Psoas muscle (tissue), 8 donors: ENCODE measurements around the gene GOSR1. TPM values are rescaled to one million over a fixed set of nuclear protein-coding genes. Genes with fewer than 3 reads are reported as not detected.

Experiments
- ATAC-seq, 4 donors: fragments of 200-7000 bp; cut with Tn5 transposase; one replicate each; pipeline ENCODE4 v1.9.1; 2020; ENCODE audit warnings: moderate library complexity in 3 of 4, mild to moderate bottlenecking in 2 of 4
- DNase-seq, 2 donors: peaks; one replicate each; pipeline ENCODE4 v3.0.0-alpha.2; 2020
- H3K27ac ChIP-seq: fragments of 200-600 bp; one replicate; pipeline ENCODE4 v1.8.0; 2022
- H3K27me3 ChIP-seq, 3 donors: fragments of 200-600 bp in 1 of 3; one replicate each; pipeline versions ENCODE4 v1.6.1 to v1.8.0; 2013 to 2022; ENCODE audit warnings: low read length in 2 of 3, mild to moderate bottlenecking in 2 of 3, moderate library complexity in 1 of 3; ENCODE audit not compliant: insufficient read depth in 3 of 3
- H3K36me3 ChIP-seq, 2 donors: fragments of 200-600 bp in 1 of 2; one replicate each; pipeline versions ENCODE4 v1.6.1 to v1.8.0; 2013 to 2022; ENCODE audit warnings: low read depth in 1 of 2, mild to moderate bottlenecking in 1 of 2, moderate library complexity in 1 of 2; ENCODE audit not compliant: insufficient read depth in 1 of 2
- H3K4me1 ChIP-seq: fragments of 200-600 bp; one replicate; pipeline ENCODE4 v1.8.0; 2022
- H3K4me3 ChIP-seq: fragments of 200-600 bp; one replicate; pipeline ENCODE4 v1.8.0; 2022; ENCODE audit warnings: mild to moderate bottlenecking
- H3K9me3 ChIP-seq: fragments of 200-600 bp; one replicate; pipeline ENCODE4 v1.8.0; 2022
- WGBS, 3 donors: extraction: QIAGEN DNeasy Blood & Tissue Kit; methylation state at CpG; one replicate each; pipeline versions ENCODE4 v1.1.6 to v1.1.7; 2013; 5-methylcytosine and 5-hydroxymethylcytosine counted together
- intact Hi-C, 2 donors: fragments of 100-400 bp; cut with DNase I; formaldehyde crosslinking; loops; one replicate each; pipeline versions ENCODE4 v1.11.0 to v1.14.2; 2022
- polyA plus RNA-seq, 3 donors: library from polyadenylated mRNA; stranded (reverse); fragments of 200-250 nt; gene quantifications; one replicate each; pipeline ENCODE4 v1.2.3, GENCODE V29; 2013
- total RNA-seq, 4 donors: library from RNA; stranded (reverse); fragmentation: NEBNext Ultra II Directional in 2 of 4; extraction: Animal tissue kit (Norgen Biotek cat#: 25700) in 2 of 4; gene quantifications; one replicate each; pipeline versions ENCODE4 v1.2.1 to v1.2.4, GENCODE V29; 2021 to 2023
- TF ChIP-seq, protein P1 (sequence below): fragments of 200-600 bp; IDR thresholded peaks from one replicate; pipeline ENCODE4 v1.8.0; 2022; ENCODE audit warnings: antibody characterized with exemption
- donor health status: healthy with polysubstance abuse.
- donor health status: DM: no; HTN: no; CAD: no; lungs with moderate emphysema.
- donor health status: Bipolar disorder and iron deficiency.
- donor health status: healthy.
- donor health status: DM: yes; HTN: yes; CAD: no.
- donor health status: DM: no; HTN: no; CAD: no.
- donor health status: DM: no; HTN: no; CAD: no.
- donor health status: DM: yes; HTN: yes; CAD: no.

Gene GOSR1
- total and polyA plus RNA-seq, 7 donors = 10.0 to 38.2 (median 26.8) TPM

DNA sequence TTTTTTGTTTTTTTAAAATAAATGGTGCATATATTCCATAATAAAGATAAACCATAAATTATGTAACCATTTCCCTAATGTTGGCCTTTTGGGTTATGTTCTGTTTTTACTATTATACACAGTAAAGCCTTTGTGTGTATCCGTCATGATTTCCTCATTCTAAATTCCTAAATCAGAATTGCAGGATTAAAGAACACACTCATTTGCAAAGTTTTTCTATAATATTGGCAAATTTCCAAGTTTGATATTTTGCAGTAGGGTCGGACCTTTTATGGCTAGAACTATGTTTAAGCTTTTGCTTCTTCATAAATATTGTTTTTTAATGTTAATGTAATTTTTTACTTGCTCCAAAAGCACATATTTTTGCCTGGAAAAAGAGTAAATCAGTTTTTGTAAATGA, 16.6 kb downstream of the GOSR1 start:
- Histone ChIP-seq H3K4me3 (no peak overlapping the region), H3K4me1 (no peaks in the 10 kb centered on the region), H3K27me3 (no peaks in the 10 kb centered on the region), H3K27ac (no peak overlapping the region), H3K36me3 (peaks cover 4 to 99% of the 10 kb centered on the region in 2 donors), H3K9me3 (no peaks in the 10 kb centered on the region)
- DNase-seq (no peak), ATAC-seq (no peak)
- intact Hi-C loops = no loop called here
- TF ChIP-seq, protein P1, sequence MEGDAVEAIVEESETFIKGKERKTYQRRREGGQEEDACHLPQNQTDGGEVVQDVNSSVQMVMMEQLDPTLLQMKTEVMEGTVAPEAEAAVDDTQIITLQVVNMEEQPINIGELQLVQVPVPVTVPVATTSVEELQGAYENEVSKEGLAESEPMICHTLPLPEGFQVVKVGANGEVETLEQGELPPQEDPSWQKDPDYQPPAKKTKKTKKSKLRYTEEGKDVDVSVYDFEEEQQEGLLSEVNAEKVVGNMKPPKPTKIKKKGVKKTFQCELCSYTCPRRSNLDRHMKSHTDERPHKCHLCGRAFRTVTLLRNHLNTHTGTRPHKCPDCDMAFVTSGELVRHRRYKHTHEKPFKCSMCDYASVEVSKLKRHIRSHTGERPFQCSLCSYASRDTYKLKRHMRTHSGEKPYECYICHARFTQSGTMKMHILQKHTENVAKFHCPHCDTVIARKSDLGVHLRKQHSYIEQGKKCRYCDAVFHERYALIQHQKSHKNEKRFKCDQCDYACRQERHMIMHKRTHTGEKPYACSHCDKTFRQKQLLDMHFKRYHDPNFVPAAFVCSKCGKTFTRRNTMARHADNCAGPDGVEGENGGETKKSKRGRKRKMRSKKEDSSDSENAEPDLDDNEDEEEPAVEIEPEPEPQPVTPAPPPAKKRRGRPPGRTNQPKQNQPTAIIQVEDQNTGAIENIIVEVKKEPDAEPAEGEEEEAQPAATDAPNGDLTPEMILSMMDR = no peak
- 34 to 46% (median 42%) methylated on average over 2 of the region's 2 CpGs for WGBS, 3 donors

DNA sequence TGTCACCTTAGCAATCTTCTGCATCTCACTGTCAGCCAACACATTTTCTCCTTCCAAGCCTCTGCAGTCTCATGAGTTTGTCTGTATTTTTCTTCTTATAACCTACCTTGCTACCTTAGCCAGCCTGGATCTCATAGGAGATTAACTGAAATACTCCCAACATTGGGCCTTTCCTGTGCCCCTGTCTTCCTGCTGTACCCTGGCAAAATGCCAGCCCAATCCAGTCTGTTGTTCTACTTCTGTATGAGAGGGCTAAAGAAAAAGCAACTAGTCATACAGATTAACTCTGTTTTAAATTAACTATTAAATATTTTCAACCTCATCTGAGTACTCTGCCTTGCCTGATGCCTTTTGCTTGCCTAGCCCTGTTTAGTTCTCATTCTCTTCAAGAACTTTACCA, 18.4 kb downstream of the GOSR1 start:
- ATAC-seq (no peak), DNase-seq (no peak)
- intact Hi-C loops = no loop called here
- no peaks in the 10 kb centered on the region for H3K9me3 ChIP-seq
- H3K27me3 ChIP-seq = no peaks in the 10 kb centered on the region
- TF ChIP-seq, protein P1 = no peak
- no peak overlapping the region for H3K27ac ChIP-seq
- H3K4me3 ChIP-seq = no peak overlapping the region
- H3K36me3 ChIP-seq = peaks cover 4 to 98% of the 10 kb centered on the region in 2 donors
- H3K4me1 ChIP-seq = no peaks in the 10 kb centered on the region

DNA sequence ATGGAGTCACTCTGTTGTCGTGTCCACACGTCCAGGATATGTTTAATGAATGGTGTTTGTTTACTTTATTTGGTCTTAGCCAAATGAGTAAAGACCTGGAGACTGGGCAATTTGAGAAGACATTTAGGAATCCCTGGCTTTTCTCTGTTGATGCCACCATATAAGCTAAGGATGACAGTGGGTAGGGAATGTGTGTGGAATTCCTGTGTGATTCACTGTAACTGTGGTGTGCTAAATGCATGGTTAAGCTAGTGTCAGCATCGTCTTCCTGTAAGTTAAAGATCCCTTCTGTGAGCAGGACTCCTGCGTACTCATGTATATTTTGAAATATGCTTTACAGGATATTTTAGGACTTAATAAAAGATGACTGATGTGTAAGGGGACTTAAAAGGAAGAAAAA, 26.4 kb downstream of the GOSR1 start:
- 81 to 83% (median 82%) methylated on average over 4 of the region's 4 CpGs for WGBS, 3 donors
- intact Hi-C loops = no loop called here
- Histone ChIP-seq H3K9me3 (no peaks in the 10 kb centered on the region), H3K36me3 (peaks cover 2 to 94% of the 10 kb centered on the region in 2 donors), H3K27me3 (no peaks in the 10 kb centered on the region), H3K4me3 (no peak overlapping the region), H3K27ac (no peak overlapping the region), H3K4me1 (no peaks in the 10 kb centered on the region)
- DNase-seq = no peak
- TF ChIP-seq, protein P1 = no peak
- no peak for ATAC-seq

DNA sequence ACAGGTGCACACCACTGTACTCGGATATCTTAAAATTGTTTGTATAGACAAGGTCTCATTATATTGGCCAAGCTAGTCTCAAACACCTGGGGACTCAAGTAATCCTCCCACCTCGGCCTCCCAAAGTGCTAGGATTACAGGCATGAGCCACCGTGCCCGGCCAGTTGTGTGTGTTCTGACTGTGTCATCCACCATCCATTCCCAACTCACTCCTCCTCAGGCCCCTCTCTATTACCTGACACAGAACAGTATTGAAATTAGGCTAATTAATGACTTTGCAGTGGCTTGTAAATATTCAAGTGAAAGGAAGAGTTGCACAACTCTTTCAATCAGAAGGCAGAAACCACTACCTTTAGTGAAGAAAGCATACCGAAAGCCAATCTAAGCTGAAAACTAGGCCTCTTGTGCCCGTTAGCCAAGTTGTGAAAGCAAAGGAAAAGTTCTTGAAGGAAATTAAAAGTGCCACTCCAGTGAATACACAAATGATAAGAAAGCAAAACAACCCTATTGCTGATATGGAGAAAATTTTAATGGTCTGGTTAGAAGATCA, 28.7 kb downstream of the GOSR1 start:
- Histone ChIP-seq H3K27me3 (no peaks in the 10 kb centered on the region), H3K4me3 (no peak overlapping the region), H3K4me1 (no peaks in the 10 kb centered on the region), H3K9me3 (no peaks in the 10 kb centered on the region), H3K27ac (no peak overlapping the region), H3K36me3 (peaks cover 2 to 77% of the 10 kb centered on the region in 2 donors)
- 92 to 95% (median 94%) methylated on average over 6 of the region's 6 CpGs for WGBS, 3 donors
- TF ChIP-seq, protein P1 = no peak
- intact Hi-C loops = no loop called here
- DNase-seq (no peak), ATAC-seq (no peak)

DNA sequence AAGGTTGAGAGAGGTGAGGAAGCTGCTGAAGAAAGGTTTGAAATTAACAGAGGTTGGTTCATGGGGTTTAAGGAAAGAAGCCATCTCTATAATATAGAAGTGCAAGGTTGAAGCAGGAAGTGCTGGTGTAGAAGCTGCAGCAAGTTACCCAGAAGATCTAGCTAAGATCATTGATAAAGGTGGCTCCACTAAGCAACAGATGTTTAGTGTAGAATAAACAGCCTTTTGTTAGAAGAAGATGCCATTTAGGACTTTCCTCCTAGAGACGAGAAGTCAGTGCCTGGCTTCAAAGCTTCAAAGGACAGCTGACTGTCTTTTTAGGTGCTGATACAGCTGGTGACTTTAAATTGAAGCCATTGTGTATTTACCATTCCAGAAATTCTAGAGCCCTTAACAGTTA, 29.3 kb downstream of the GOSR1 start:
- Histone ChIP-seq H3K27me3 (no peaks in the 10 kb centered on the region), H3K36me3 (peaks cover 2 to 77% of the 10 kb centered on the region in 2 donors), H3K27ac (no peak overlapping the region), H3K9me3 (no peaks in the 10 kb centered on the region), H3K4me1 (no peaks in the 10 kb centered on the region), H3K4me3 (no peak overlapping the region)
- intact Hi-C loops = no loop called here
- TF ChIP-seq, protein P1 = no peak
- 63 to 91% (median 83%) methylated on average over 1 of the region's 1 CpG for WGBS, 3 donors
- DNase-seq (no peak), ATAC-seq (no peak)
